Panc1 (cell line): ENCODE data around the gene DUSP16. TPM values are rescaled to one million over a fixed set of nuclear protein-coding genes. Genes with fewer than 3 reads are reported as not detected.
"Not testable (repeated sequence)": the region's sequence is repeated elsewhere in the genome, so short reads cannot be mapped to it uniquely, and the experiment has no call there.

Source experiments
- ATAC-seq: fragments of 200-7000 bp; cut with Tn5 transposase; 2 replicates; pipeline ENCODE4 v1.9.1; 2020; ENCODE audit warnings: mild to moderate bottlenecking, moderate library complexity
- BruUV-seq: library from RNA; stranded (reverse); fragments of 400-500 nt; replicated peaks from 2 replicates; lab custom pipeline; 2021; lab: Mats Ljungman, UMichigan
- CTCF ChIA-PET: fragments of 300-600 bp; sonication (Branson Sonifier 250); formaldehyde crosslinking; loops from one replicate; lab custom pipeline; 2022; ENCODE audit warnings: antibody characterized with exemption; lab: Charles Lee
- POLR2A ChIA-PET: fragments of 300-600 bp; sonication (Branson Sonifier 250); formaldehyde crosslinking; loops from one replicate; lab custom pipeline; 2022; ENCODE audit warnings: antibody characterized with exemption; lab: Charles Lee
- DNase-seq: peaks from one replicate; pipeline ENCODE4 v3.0.0-alpha.2; 2010; ENCODE audit warnings: low read depth, low spot score
- H3K27ac ChIP-seq: 2 replicates; pipeline ENCODE4 v1.5.1; 2011; ENCODE audit warnings: mild to moderate bottlenecking, low read length, inconsistent platforms
- H3K27me3 ChIP-seq: fragments of 200-500 bp; sonication (Bioruptor generic); 2 replicates; pipeline ENCODE4 v1.6.0; 2014; ENCODE audit warnings: low read length, inconsistent platforms; ENCODE audit not compliant: control insufficient read depth, insufficient read depth
- H3K36me3 ChIP-seq: fragments of 200-500 bp; sonication (Bioruptor generic); 2 replicates; pipeline ENCODE4 v1.5.1; 2014; ENCODE audit warnings: inconsistent platforms, mild to moderate bottlenecking, low read length, moderate library complexity; ENCODE audit not compliant: control insufficient read depth, insufficient read depth
- H3K4me1 ChIP-seq: 2 replicates; pipeline ENCODE4 v1.5.1; 2011; ENCODE audit warnings: inconsistent platforms, mild to moderate bottlenecking, low read length, moderate library complexity; ENCODE audit not compliant: control insufficient read depth, insufficient read depth
- H3K4me3 ChIP-seq, 2 experiments: 2 replicates each; pipeline ENCODE4 v1.5.1; 2011 to 2012; ENCODE audit warnings: low read depth in 2 of 2, low read length in 2 of 2, mild to moderate bottlenecking in 2 of 2, inconsistent platforms in 1 of 2, moderate library complexity in 1 of 2
- H3K9me3 ChIP-seq: fragments of 200-500 bp; sonication (Bioruptor generic); 2 replicates; pipeline ENCODE4 v1.5.1; 2014; ENCODE audit warnings: low read depth, mild to moderate bottlenecking, inconsistent platforms, low read length, moderate library complexity; ENCODE audit not compliant: control insufficient read depth, insufficient read depth
- CTCF ChIP-seq: fragments of 450-650 bp; IDR thresholded peaks from 2 replicates; pipeline ENCODE4 v1.5.1; 2017; ENCODE audit warnings: mild to moderate bottlenecking
- POLR2AphosphoS5 ChIP-seq: IDR thresholded peaks from 2 replicates; pipeline ENCODE4 v1.6.1; 2012; ENCODE audit warnings: mild to moderate bottlenecking, low read depth, low read length, moderate library complexity
- SIN3A ChIP-seq: IDR thresholded peaks from 2 replicates; pipeline ENCODE4 v1.6.1; 2012; ENCODE audit warnings: low read depth, mild to moderate bottlenecking, low read length, moderate library complexity, borderline replicate concordance; ENCODE audit not compliant: insufficient read depth
- TCF7L2 ChIP-seq: IDR thresholded peaks from 2 replicates; pipeline ENCODE4 v1.6.1; 2011; ENCODE audit warnings: mild to moderate bottlenecking, low read depth, low read length, inconsistent platforms
- in situ Hi-C: cut with HindIII; loops from 2 replicates; pipeline ENCODE4 v1.10.0; 2016; ENCODE audit warnings: low sequenced_read_pairs, low pct_unique_long_range_greater_than_20kb
- intact Hi-C: fragments of 100-400 bp; cut with micrococcal nuclease; formaldehyde crosslinking; loops from one replicate; pipeline ENCODE4 v1.10.0; 2022; ENCODE audit not compliant: unreplicated experiment
- total RNA-seq: library from RNA; stranded (reverse); gene quantifications from one replicate; pipeline ENCODE4 v1.2.1, GENCODE V29; 2021; ENCODE audit not compliant: unreplicated experiment
- TF ChIP-seq, protein P1 (sequence below), 2 experiments: IDR thresholded peaks; 2 replicates each; pipeline ENCODE4 v1.6.1; 2011 to 2012; ENCODE audit warnings: low read depth in 2 of 2, control low read depth in 1 of 2, low read length in 1 of 2, mild to moderate bottlenecking in 1 of 2, moderate library complexity in 1 of 2; ENCODE audit not compliant: insufficient read depth in 1 of 2

Gene DUSP16
- total RNA-seq, 1 experiment from 2014 or later, result 12.9 TPM

DNA sequence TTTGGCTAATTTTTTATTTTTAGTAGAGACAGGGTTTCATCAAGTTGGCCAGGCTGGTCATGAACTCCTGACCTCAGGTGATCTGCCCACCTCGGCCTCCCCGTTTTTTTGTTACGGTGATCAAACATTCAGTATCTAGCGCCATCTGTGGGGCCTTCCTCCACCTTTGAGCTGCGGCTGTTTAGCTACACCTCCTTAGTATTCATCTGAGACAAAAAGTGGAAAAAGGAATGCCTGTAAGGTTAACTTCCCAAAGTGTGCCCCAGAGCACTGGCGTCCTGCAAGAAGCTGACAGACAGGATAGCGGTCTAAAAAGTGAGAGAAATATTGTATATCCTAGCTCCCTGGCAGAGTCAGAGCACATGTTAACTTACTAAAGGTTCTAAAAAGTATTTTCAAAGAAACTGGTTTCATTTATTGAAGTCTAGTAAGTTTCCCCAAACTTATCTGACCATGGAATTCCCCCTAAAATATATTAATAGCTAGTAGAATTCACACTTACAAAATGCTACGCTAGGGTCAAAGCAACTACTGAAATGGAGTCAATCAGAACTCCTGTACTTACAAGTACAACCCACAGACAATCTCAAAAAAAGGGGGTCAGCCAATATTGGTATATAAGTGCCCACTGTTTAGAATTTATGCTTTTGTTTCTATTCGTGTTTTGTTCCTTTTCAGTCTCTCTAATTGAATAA is 59.1 kb downstream of the DUSP16 start:
- Histone ChIP-seq H3K27me3 (no peaks in the 10 kb centered on the region), H3K9me3 (no peaks in the 10 kb centered on the region), H3K27ac (no peak overlapping the region), H3K4me1 (no peaks in the 10 kb centered on the region), H3K4me3 (no peak overlapping the region), H3K36me3 (no peaks in the 10 kb centered on the region)
- in situ Hi-C loops (no loop called here), intact Hi-C loops (no loop called here)
- TF ChIP-seq, protein P1, sequence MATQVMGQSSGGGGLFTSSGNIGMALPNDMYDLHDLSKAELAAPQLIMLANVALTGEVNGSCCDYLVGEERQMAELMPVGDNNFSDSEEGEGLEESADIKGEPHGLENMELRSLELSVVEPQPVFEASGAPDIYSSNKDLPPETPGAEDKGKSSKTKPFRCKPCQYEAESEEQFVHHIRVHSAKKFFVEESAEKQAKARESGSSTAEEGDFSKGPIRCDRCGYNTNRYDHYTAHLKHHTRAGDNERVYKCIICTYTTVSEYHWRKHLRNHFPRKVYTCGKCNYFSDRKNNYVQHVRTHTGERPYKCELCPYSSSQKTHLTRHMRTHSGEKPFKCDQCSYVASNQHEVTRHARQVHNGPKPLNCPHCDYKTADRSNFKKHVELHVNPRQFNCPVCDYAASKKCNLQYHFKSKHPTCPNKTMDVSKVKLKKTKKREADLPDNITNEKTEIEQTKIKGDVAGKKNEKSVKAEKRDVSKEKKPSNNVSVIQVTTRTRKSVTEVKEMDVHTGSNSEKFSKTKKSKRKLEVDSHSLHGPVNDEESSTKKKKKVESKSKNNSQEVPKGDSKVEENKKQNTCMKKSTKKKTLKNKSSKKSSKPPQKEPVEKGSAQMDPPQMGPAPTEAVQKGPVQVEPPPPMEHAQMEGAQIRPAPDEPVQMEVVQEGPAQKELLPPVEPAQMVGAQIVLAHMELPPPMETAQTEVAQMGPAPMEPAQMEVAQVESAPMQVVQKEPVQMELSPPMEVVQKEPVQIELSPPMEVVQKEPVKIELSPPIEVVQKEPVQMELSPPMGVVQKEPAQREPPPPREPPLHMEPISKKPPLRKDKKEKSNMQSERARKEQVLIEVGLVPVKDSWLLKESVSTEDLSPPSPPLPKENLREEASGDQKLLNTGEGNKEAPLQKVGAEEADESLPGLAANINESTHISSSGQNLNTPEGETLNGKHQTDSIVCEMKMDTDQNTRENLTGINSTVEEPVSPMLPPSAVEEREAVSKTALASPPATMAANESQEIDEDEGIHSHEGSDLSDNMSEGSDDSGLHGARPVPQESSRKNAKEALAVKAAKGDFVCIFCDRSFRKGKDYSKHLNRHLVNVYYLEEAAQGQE (IDR thresholded peaks at IDR 0.05; ENCODE audit: insufficient read depth in 1 of 2, low read depth in 2 of 2, low read length in 1 of 2), result no peak
- TF ChIP-seq POLR2AphosphoS5 (no peak), TCF7L2 (no peak), CTCF (no peak), SIN3A (no peak)
- no peak for ATAC-seq
- BruUV-seq, result no TSS peak
- POLR2A ChIA-PET, result no interaction called here
- CTCF ChIA-PET, result interaction anchor here (0.5 to 0.7 kb wide), 2 partner anchors 10 to 127 kb away, joined by 5 to 6 read pairs; no protein-coding TSS in a partner anchor
- DNase-seq, result no peak

DNA sequence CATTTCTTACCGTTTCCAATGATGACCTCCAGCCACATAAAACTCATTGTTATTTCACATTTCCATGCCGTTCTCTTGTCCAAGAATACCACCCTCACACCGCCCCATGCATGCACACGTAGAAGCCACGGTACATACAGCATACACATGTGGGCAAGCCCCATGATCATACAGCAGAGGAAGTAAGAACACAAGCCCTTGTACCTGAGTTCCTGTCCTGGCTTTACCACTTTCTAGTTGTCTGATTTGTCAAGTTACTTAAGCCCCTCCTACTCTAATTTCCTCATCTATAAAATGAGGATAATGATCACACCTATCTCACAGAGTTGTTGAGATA is 59.9 kb downstream of the DUSP16 start:
- Histone ChIP-seq H3K9me3 (no peaks in the 10 kb centered on the region), H3K27me3 (no peaks in the 10 kb centered on the region), H3K27ac (no peak overlapping the region), H3K36me3 (no peaks in the 10 kb centered on the region), H3K4me3 (no peak overlapping the region), H3K4me1 (no peaks in the 10 kb centered on the region)
- ATAC-seq (no peak), DNase-seq (no peak)
- ChIA-PET CTCF (no interaction called here), POLR2A (no interaction called here)
- intact Hi-C loops (no loop called here), in situ Hi-C loops (no loop called here)
- TF ChIP-seq POLR2AphosphoS5, result no peak
- TF ChIP-seq CTCF, result no peak
- no peak for TF ChIP-seq TCF7L2
- TF ChIP-seq SIN3A, result no peak
- TF ChIP-seq, protein P1 (IDR thresholded peaks at IDR 0.05; ENCODE audit: insufficient read depth in 1 of 2, low read depth in 2 of 2, low read length in 1 of 2), result no peak
- no TSS peak for BruUV-seq

DNA sequence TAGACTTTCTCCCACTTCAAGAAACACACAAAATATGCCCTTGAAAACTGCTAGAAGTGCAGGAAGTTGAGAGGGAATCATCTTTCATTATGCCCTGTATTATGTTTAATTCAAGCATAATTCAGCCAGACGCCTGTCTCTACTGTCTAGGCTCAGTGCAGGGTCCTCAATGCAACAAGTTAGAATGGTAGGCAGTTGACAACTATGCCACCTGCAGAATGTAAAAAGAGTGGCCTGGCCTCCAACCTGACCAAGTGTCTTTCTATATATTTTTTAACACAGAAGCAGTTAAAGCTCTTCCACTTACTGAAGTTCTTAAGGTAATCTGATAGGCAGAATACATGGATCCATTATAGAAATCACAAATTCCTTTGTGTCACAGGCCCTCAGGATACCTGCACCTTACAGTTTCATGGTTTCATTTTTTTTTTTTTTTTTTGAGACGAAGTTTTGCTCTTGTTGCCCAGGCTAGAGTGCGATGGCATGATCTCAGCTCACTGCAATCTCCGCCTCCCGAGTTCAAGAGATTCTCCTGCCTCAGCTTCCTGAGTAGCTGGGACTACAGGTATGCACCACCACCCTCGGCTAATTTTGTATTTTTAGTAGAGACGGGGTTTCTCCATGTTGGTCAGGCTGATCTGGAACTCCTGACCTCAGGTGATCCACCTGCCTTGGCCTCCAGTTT is 60.4 kb downstream of the DUSP16 start:
- H3K27ac ChIP-seq, DNase-seq, intact Hi-C loops, in situ Hi-C loops, H3K4me3 ChIP-seq, CTCF ChIA-PET, BruUV-seq, H3K27me3 ChIP-seq, H3K36me3 ChIP-seq, H3K9me3 ChIP-seq, H3K4me1 ChIP-seq, ATAC-seq: not testable (repeated sequence)
- POLR2A ChIA-PET, result interaction anchor here (0.6 kb wide), 1 partner anchor 117 kb away, joined by 7 read pairs; no protein-coding TSS in a partner anchor
